SK-N-SH treated with all-trans-retinoic acid at 6 μM for 48 hours (cell line): ENCODE measurements around the gene VGLL2.

Source experiments
- ATAC-seq: fragments of 200-7000 bp; cut with Tn5 transposase; 3 replicates; pipeline ENCODE4 v1.9.1; 2020; ENCODE audit warnings: mild to moderate bottlenecking, moderate library complexity
- CREB5 ChIP-seq: fragments of 250-450 bp; sonication (Bioruptor Pico); IDR thresholded peaks from 2 replicates; pipeline ENCODE4 v1.5.1; 2020; ENCODE audit warnings: low read depth, mild to moderate bottlenecking, moderate library complexity
- CSDC2 ChIP-seq: fragments of 250-450 bp; sonication (Bioruptor Pico); IDR thresholded peaks from 2 replicates; pipeline ENCODE4 v1.5.0; 2020; ENCODE audit warnings: mild to moderate bottlenecking, moderate library complexity
- CSRNP3 ChIP-seq: fragments of 250-450 bp; sonication (Bioruptor Pico); IDR thresholded peaks from 2 replicates; pipeline ENCODE4 v1.5.1; 2021; ENCODE audit warnings: mild to moderate bottlenecking, moderate library complexity
- GLIS3 ChIP-seq: fragments of 250-450 bp; sonication (Bioruptor Pico); IDR thresholded peaks from 2 replicates; pipeline ENCODE4 v1.5.0; 2020; ENCODE audit warnings: mild to moderate bottlenecking, moderate library complexity
- OSR1 ChIP-seq: fragments of 250-450 bp; sonication (Bioruptor Pico); IDR thresholded peaks from 2 replicates; pipeline ENCODE4 v1.8.0; 2022; ENCODE audit warnings: moderate library complexity, mild to moderate bottlenecking, inconsistent platforms
- PATZ1 ChIP-seq: fragments of 250-450 bp; sonication (Bioruptor Pico); IDR thresholded peaks from 2 replicates; pipeline ENCODE4 v1.8.0; 2020; ENCODE audit warnings: mild to moderate bottlenecking, moderate library complexity, borderline replicate concordance
- POU6F1 ChIP-seq: fragments of 250-450 bp; sonication (Bioruptor Pico); IDR thresholded peaks from 2 replicates; pipeline ENCODE4 v1.8.0; 2021; ENCODE audit warnings: low read depth, mild to moderate bottlenecking, moderate library complexity, borderline replicate concordance
- PPARA ChIP-seq: fragments of 250-450 bp; sonication (Bioruptor Pico); IDR thresholded peaks from 2 replicates; pipeline ENCODE4 v1.5.0; 2020; ENCODE audit warnings: mild to moderate bottlenecking, borderline replicate concordance
- RARB ChIP-seq: fragments of 250-450 bp; sonication (Bioruptor Pico); IDR thresholded peaks from 2 replicates; pipeline ENCODE4 v1.8.0; 2021; ENCODE audit warnings: mild to moderate bottlenecking, moderate library complexity
- SNAI2 ChIP-seq: fragments of 250-450 bp; sonication (Bioruptor Pico); IDR thresholded peaks from 2 replicates; pipeline ENCODE4 v1.5.0; 2020; ENCODE audit warnings: mild to moderate bottlenecking, moderate library complexity
- TCF4 ChIP-seq: fragments of 250-450 bp; sonication (Bioruptor Pico); IDR thresholded peaks from 2 replicates; pipeline ENCODE4 v1.8.0; 2021; ENCODE audit warnings: mild to moderate bottlenecking, moderate library complexity, borderline replicate concordance
- TOX ChIP-seq: fragments of 250-450 bp; sonication (Bioruptor Pico); IDR thresholded peaks from 2 replicates; pipeline ENCODE4 v1.8.0; 2021; ENCODE audit warnings: mild to moderate bottlenecking, moderate library complexity, borderline replicate concordance
- TSHZ2 ChIP-seq: fragments of 250-450 bp; sonication (Bioruptor Pico); IDR thresholded peaks from 2 replicates; pipeline ENCODE4 v1.5.0; 2020; ENCODE audit warnings: mild to moderate bottlenecking, moderate library complexity
- ZC3H10 ChIP-seq: fragments of 250-450 bp; sonication (Bioruptor Pico); IDR thresholded peaks from 2 replicates; pipeline ENCODE4 v1.5.1; 2021; ENCODE audit warnings: mild to moderate bottlenecking, moderate library complexity
- ZFP3 ChIP-seq: fragments of 250-450 bp; sonication (Bioruptor Pico); IDR thresholded peaks from 2 replicates; pipeline ENCODE4 v1.5.0; 2020; ENCODE audit warnings: mild to moderate bottlenecking, moderate library complexity
- ZNF565 ChIP-seq: fragments of 450-650 bp; formaldehyde crosslinking; conservative IDR thresholded peaks from 2 replicates; pipeline ENCODE4 v1.5.0; 2020; ENCODE audit warnings: low read depth, mild to moderate bottlenecking, moderate library complexity

Gene VGLL2

GRCh38 chr6:117226778-117227177 is 38.6 kb upstream of the VGLL2 start (continued):
- TF ChIP-seq PATZ1 (no peak), TOX (CRISPR knock-in tag) (no peak), OSR1 (CRISPR knock-in tag) (no peak)

- no peak for TF ChIP-seq PATZ1
- TF ChIP-seq CSDC2 (CRISPR knock-in tag) = no peak
- TF ChIP-seq TSHZ2 (CRISPR knock-in tag) = no peak
- no peak for TF ChIP-seq POU6F1 (CRISPR knock-in tag)
- TF ChIP-seq CREB5 (CRISPR knock-in tag) = no peak
- TF ChIP-seq PPARA (CRISPR knock-in tag) = no peak
- TF ChIP-seq RARB = no peak
- TF ChIP-seq TOX (CRISPR knock-in tag) = no peak
- TF ChIP-seq GLIS3 = no peak
- no peak for TF ChIP-seq ZFP3 (CRISPR knock-in tag)
- TF ChIP-seq ZC3H10 (CRISPR knock-in tag) = no peak
- no peak for ATAC-seq
These were observed 38.0 kb upstream of the VGLL2 start for GRCh38 chr6:117227245-117227962.

GRCh38 chr6:117228202-117228601 is 37.2 kb upstream of the VGLL2 start:
- TF ChIP-seq SNAI2 (no peak), POU6F1 (CRISPR knock-in tag) (no peak), PPARA (CRISPR knock-in tag) (no peak), ZFP3 (CRISPR knock-in tag) (no peak), ZNF565 (CRISPR knock-in tag) (no peak), ZC3H10 (CRISPR knock-in tag) (no peak), CSRNP3 (CRISPR knock-in tag) (no peak), TOX (CRISPR knock-in tag) (no peak), TCF4 (no peak), RARB (no peak)
- no peak for ATAC-seq
